ENCODE measurements around the gene ZNF831. TPM values are rescaled to one million over a fixed set of nuclear protein-coding genes. Genes with fewer than 3 reads are reported as not detected.

ZNF831 gene
- total RNA-seq, 4 donors from 2014 or later: 0.15 to 1.2 (median 0.37) TPM

DNA sequence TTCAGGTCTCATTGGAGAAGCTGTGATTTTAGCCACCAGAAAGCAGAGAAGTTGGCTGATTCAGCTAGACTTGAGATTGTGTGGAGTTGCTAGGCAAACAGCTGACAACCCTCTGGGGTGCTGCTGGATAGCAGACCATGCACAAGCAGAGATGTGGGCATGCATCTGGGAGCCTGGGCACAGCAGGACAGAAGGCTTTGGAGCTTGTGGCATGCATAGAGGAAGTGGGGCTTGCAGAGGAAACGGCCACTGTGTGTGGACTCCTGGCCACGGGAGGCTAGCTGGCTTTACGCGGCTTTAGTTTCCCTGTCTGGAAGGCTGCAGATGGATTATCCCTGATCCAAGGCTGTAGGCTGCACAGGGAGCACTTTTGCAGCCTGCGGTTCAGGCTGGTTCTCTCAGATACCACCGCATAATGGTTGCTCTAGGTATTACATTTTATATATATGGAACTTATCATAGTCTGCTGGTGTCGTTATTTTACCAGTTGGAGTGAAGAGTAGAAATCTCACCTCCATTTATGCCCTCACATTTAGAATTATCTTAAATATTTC is 10.4 kb downstream of the ZNF831 start:
- Histone ChIP-seq H3K4me1 (no peaks in the 10 kb centered on the region), H3K27ac (no peak overlapping the region), H3K4me3 (no peak overlapping the region), H3K36me3 (no peaks in the 10 kb centered on the region), H3K9me3 (peaks cover 0 to 12% (median 0%) of the 10 kb centered on the region in 3 donors), H3K27me3 (peaks cover 42% of the 10 kb centered on the region)
- 63 to 79% methylated on average over 3 to 5 of the region's 7 CpGs for WGBS, 2 donors (ENCODE audit: low coverage in 1 of 2)
- no peak for ATAC-seq
- TF ChIP-seq EP300 (IDR thresholded peaks at IDR 0.05) (no peak), POLR2AphosphoS5 (IDR thresholded peaks at IDR 0.05) (no peak), POLR2A (IDR thresholded peaks at IDR 0.05) (no peak)
- TF ChIP-seq, protein P1, sequence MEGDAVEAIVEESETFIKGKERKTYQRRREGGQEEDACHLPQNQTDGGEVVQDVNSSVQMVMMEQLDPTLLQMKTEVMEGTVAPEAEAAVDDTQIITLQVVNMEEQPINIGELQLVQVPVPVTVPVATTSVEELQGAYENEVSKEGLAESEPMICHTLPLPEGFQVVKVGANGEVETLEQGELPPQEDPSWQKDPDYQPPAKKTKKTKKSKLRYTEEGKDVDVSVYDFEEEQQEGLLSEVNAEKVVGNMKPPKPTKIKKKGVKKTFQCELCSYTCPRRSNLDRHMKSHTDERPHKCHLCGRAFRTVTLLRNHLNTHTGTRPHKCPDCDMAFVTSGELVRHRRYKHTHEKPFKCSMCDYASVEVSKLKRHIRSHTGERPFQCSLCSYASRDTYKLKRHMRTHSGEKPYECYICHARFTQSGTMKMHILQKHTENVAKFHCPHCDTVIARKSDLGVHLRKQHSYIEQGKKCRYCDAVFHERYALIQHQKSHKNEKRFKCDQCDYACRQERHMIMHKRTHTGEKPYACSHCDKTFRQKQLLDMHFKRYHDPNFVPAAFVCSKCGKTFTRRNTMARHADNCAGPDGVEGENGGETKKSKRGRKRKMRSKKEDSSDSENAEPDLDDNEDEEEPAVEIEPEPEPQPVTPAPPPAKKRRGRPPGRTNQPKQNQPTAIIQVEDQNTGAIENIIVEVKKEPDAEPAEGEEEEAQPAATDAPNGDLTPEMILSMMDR (IDR thresholded peaks at IDR 0.05): no peak

DNA sequence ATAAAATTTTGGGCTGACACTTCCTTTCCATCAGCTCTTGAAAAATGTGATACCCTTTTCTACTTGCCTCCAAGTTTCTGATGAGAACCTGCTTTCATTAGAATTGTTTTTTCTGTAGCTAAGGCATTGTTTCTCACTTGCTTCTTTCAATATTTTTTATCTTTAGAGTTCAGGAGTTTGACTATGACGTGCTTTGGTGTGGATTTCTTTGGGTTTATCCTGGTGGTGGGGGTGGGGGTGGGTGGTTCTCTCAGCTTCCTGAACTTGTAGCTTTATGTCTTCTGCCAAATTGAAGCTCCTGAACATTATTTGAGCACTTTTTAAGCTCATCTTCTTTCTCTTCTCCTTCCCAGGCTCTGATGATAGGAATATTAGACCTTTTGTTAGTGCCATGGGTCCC is 11.4 kb downstream of the ZNF831 start:
- peaks cover 0 to 2% (median 0%) of the 10 kb centered on the region in 3 donors for H3K9me3 ChIP-seq
- H3K36me3 ChIP-seq: no peaks in the 10 kb centered on the region
- H3K4me3 ChIP-seq: no peak overlapping the region
- no peaks in the 10 kb centered on the region for H3K4me1 ChIP-seq
- ATAC-seq: no peak
- peaks cover 32% of the 10 kb centered on the region for H3K27me3 ChIP-seq
- H3K27ac ChIP-seq: no peak overlapping the region
- TF ChIP-seq POLR2AphosphoS5 (IDR thresholded peaks at IDR 0.05) (no peak), POLR2A (IDR thresholded peaks at IDR 0.05) (no peak), EP300 (IDR thresholded peaks at IDR 0.05) (no peak)
- TF ChIP-seq, protein P1 (IDR thresholded peaks at IDR 0.05): no peak
- WGBS, 2 donors (ENCODE audit: low coverage in 1 of 2): 25 to 80% methylated on average over 1 of the region's 1 CpG

DNA sequence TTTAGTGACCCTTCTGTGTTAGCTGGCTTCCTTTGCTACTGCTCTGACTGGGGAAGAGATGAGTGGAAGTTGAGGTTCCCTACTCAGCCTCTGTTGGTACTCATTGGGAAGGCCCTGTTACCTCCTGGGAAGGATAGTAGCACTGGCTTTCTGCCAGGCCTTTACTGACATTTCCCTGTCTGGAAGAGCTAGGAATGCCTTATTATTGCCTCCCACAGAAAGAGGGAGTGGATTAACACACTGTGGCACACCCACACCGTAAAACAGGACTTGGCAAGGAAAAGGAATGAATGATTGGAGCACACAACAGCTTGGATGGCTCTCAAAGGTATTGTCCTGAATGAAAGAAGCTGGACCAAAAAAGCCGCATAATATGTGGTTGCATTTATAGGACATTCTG is 12.2 kb downstream of the ZNF831 start:
- no peak for ATAC-seq
- TF ChIP-seq, protein P1 (IDR thresholded peaks at IDR 0.05): no peak
- TF ChIP-seq POLR2A (IDR thresholded peaks at IDR 0.05) (no peak), POLR2AphosphoS5 (IDR thresholded peaks at IDR 0.05) (no peak), EP300 (IDR thresholded peaks at IDR 0.05) (no peak)

DNA sequence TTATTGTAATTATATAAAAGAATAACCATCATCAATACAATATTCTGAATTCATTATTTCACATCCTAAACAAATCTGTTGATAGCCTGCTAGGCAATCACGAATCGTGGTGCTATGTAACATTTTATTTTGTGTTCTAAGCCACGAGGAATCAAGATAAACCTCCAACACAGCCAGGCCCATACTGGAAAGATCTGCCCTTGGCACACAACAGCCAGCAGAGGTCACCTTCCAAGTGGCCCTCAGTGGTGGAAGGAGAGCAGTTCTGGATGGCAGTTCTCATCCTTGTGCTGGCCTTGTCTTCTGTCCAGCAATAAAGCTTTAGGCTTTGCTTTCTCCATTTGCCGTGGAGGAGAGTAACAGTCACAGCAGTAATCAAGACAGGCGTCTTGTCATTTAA is 13.2 kb downstream of the ZNF831 start:
- H3K4me1 ChIP-seq: no peaks in the 10 kb centered on the region
- H3K27ac ChIP-seq: no peak overlapping the region
- no peak for ATAC-seq
- WGBS, 2 donors (ENCODE audit: low coverage in 1 of 2): 74 to 85% methylated on average over 5 of the region's 5 CpGs
- TF ChIP-seq EP300 (IDR thresholded peaks at IDR 0.05) (no peak), POLR2AphosphoS5 (IDR thresholded peaks at IDR 0.05) (no peak), POLR2A (IDR thresholded peaks at IDR 0.05) (no peak)
- TF ChIP-seq, protein P1 (IDR thresholded peaks at IDR 0.05): no peak
- H3K36me3 ChIP-seq: no peaks in the 10 kb centered on the region
- H3K27me3 ChIP-seq: peaks cover 21% of the 10 kb centered on the region
- no peak overlapping the region for H3K4me3 ChIP-seq
- peaks cover 0 to 9% (median 0%) of the 10 kb centered on the region in 3 donors for H3K9me3 ChIP-seq

More for the DNA sequence above, 12.2 kb downstream of the ZNF831 start:
- H3K9me3 ChIP-seq: no peaks in the 10 kb centered on the region
- 70 to 80% methylated on average over 1 to 2 of the region's 2 CpGs for WGBS, 2 donors (ENCODE audit: low coverage in 1 of 2)
- peaks cover 26% of the 10 kb centered on the region for H3K27me3 ChIP-seq
- no peaks in the 10 kb centered on the region for H3K36me3 ChIP-seq
- no peaks in the 10 kb centered on the region for H3K4me1 ChIP-seq
- no peak overlapping the region for H3K4me3 ChIP-seq
- no peak overlapping the region for H3K27ac ChIP-seq
